Suprapubic skin (tissue), 4 donors: ENCODE measurements around the gene PARP1. TPM values are rescaled to one million over a fixed set of nuclear protein-coding genes. Genes with fewer than 3 reads are reported as not detected.

Experiments
- DNase-seq, 2 donors: peaks; one replicate each; pipeline ENCODE4 v3.0.0-alpha.2; 2019; ENCODE audit warnings: low spot score in 2 of 2
- H3K27ac ChIP-seq: fragments of 200-600 bp; sonication (generic); one replicate; pipeline ENCODE4 v1.5.1; 2019
- H3K27me3 ChIP-seq: fragments of 200-600 bp; sonication (generic); one replicate; pipeline ENCODE4 v1.5.1; 2019
- H3K36me3 ChIP-seq: fragments of 200-600 bp; sonication (generic); one replicate; pipeline ENCODE4 v1.5.1; 2019
- H3K4me1 ChIP-seq: fragments of 200-600 bp; sonication (generic); one replicate; pipeline ENCODE4 v1.5.1; 2019
- H3K4me3 ChIP-seq: fragments of 200-600 bp; sonication (generic); one replicate; pipeline ENCODE4 v1.5.1; 2019; ENCODE audit warnings: mild to moderate bottlenecking
- H3K9me3 ChIP-seq: fragments of 200-600 bp; sonication (generic); one replicate; pipeline ENCODE4 v1.5.1; 2019
- EP300 ChIP-seq: sonication (generic); formaldehyde crosslinking; IDR thresholded peaks from one replicate; pipeline ENCODE4 v1.6.1; 2017; ENCODE audit warnings: antibody characterized with exemption
- POLR2A ChIP-seq, 2 donors: fragments of 450-650 bp; IDR thresholded peaks; one replicate each; pipeline ENCODE4 v1.6.1; 2017; ENCODE audit warnings: antibody characterized with exemption in 2 of 2, mild to moderate bottlenecking in 2 of 2, moderate library complexity in 2 of 2
- POLR2AphosphoS5 ChIP-seq, 3 donors: sonication (generic); formaldehyde crosslinking; IDR thresholded peaks; one replicate each; pipeline ENCODE4 v1.6.1; 2017; ENCODE audit warnings: antibody characterized with exemption in 3 of 3
- WGBS: methylation state at CpG from one replicate; pipeline ENCODE4 v1.1.5; 2018; 5-methylcytosine and 5-hydroxymethylcytosine counted together
- total RNA-seq, 4 donors: library from RNA; depleted of rRNA; stranded (reverse); fragments of >200 nt; gene quantifications; one replicate each; pipeline ENCODE4 v1.1.0, GENCODE V29; 2016
- TF ChIP-seq, protein P1 (sequence below), 2 donors: fragments of 200-600 bp in 1 of 2; fragments of 450-650 bp in 1 of 2; sonication (generic) in 1 of 2; IDR thresholded peaks; one replicate each; pipeline ENCODE4 v1.5.1; 2016 to 2019; ENCODE audit warnings: antibody characterized with exemption in 2 of 2, mild to moderate bottlenecking in 1 of 2, moderate library complexity in 1 of 2

The PARP1 gene
- total RNA-seq, 4 donors from 2014 or later, result 55.7 to 70.0 (median 60.6) TPM

DNA sequence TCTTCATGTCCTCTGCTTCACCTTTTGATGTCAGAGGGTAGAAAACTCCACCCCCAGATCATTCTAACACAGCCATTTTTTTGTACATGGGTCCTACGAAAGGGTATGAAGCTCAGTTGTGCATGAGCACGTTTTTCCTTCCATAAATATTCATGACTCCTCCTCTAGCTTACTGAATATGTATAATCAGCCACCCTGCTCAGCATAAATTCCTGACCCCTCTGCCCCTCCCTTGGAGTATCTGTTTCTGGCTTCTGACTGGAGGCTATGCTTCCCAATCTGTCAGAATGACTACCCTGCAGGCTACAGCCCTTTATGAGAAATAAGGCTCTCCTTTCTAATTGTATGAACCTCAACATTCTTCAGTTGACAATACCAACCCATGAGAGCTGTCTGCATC, 42.8 kb upstream of the PARP1 start:
- Histone ChIP-seq H3K27ac (no peak overlapping the region), H3K4me3 (no peak overlapping the region), H3K27me3 (peaks cover under 1% of the 10 kb centered on the region), H3K4me1 (no peaks in the 10 kb centered on the region), H3K36me3 (no peaks in the 10 kb centered on the region), H3K9me3 (no peaks in the 10 kb centered on the region)
- 61% methylated on average over 2 of the region's 2 CpGs for WGBS
- no peak for DNase-seq
- TF ChIP-seq POLR2A (IDR thresholded peaks at IDR 0.05), result no peak
- no peak for TF ChIP-seq EP300
- no peak for TF ChIP-seq POLR2AphosphoS5 (IDR thresholded peaks at IDR 0.05)
- TF ChIP-seq, protein P1, sequence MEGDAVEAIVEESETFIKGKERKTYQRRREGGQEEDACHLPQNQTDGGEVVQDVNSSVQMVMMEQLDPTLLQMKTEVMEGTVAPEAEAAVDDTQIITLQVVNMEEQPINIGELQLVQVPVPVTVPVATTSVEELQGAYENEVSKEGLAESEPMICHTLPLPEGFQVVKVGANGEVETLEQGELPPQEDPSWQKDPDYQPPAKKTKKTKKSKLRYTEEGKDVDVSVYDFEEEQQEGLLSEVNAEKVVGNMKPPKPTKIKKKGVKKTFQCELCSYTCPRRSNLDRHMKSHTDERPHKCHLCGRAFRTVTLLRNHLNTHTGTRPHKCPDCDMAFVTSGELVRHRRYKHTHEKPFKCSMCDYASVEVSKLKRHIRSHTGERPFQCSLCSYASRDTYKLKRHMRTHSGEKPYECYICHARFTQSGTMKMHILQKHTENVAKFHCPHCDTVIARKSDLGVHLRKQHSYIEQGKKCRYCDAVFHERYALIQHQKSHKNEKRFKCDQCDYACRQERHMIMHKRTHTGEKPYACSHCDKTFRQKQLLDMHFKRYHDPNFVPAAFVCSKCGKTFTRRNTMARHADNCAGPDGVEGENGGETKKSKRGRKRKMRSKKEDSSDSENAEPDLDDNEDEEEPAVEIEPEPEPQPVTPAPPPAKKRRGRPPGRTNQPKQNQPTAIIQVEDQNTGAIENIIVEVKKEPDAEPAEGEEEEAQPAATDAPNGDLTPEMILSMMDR (IDR thresholded peaks at IDR 0.05), result no peak

DNA sequence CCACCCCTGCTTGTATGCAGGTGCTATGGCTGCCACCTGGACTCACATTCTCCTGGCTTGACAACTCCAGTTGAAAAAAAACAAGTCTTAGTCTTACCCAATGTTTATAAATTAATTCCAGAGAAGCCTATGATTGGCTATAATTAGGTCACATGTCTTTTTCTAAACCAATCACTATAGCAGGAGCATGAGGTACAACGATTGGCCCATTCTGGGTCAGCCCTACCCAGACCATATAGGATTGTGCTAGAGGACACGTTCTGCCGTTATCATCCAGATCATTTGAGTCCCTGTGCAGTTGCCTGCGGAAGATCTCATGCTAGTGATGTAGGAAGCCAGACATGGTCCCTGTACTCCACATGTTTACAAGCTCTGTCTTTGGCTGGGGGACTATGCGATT, 41.9 kb upstream of the PARP1 start:
- no peak overlapping the region for H3K27ac ChIP-seq
- no peaks in the 10 kb centered on the region for H3K36me3 ChIP-seq
- DNase-seq, result no peak
- WGBS, result 87% methylated on average over 5 of the region's 5 CpGs
- TF ChIP-seq, protein P1 (IDR thresholded peaks at IDR 0.05), result no peak
- no peak for TF ChIP-seq POLR2A (IDR thresholded peaks at IDR 0.05)
- TF ChIP-seq POLR2AphosphoS5 (IDR thresholded peaks at IDR 0.05), result no peak
- no peak for TF ChIP-seq EP300
- H3K4me1 ChIP-seq, result no peaks in the 10 kb centered on the region
- H3K9me3 ChIP-seq, result no peaks in the 10 kb centered on the region
- no peak overlapping the region for H3K4me3 ChIP-seq
- no peaks in the 10 kb centered on the region for H3K27me3 ChIP-seq

- Histone ChIP-seq H3K27me3 (peaks cover 2% of the 10 kb centered on the region), H3K9me3 (no peaks in the 10 kb centered on the region), H3K27ac (no peak overlapping the region), H3K4me1 (no peaks in the 10 kb centered on the region), H3K36me3 (no peaks in the 10 kb centered on the region), H3K4me3 (no peak overlapping the region)
- no peak for DNase-seq
- TF ChIP-seq POLR2AphosphoS5 (IDR thresholded peaks at IDR 0.05) (no peak), EP300 (no peak), POLR2A (IDR thresholded peaks at IDR 0.05) (no peak)
- TF ChIP-seq, protein P1 (IDR thresholded peaks at IDR 0.05), result no peak
- WGBS, result 92% methylated on average over 4 of the region's 4 CpGs
Observed at GRCh38 chr1:226447932-226448665, 40.2 kb upstream of the PARP1 start.

DNA sequence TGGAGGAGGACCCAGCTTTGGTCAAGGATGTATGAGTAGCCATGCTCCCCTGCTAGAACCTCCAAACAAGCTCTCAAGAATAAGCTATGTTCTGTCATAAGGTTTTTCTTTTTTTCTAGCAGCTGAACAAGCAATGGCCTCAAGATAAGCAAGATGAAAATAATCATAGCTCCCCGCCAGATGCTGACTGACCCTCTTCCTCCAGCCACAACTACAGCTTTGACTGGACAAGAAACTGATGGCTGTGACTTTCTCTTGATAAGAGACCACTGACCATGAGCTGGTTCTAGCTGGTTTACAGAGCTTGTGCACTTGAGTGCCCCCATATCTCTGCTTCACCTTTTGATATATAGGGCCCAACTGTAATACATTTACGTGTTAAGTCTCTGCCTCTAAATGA, 38.2 kb upstream of the PARP1 start:
- no peaks in the 10 kb centered on the region for H3K4me1 ChIP-seq
- no peaks in the 10 kb centered on the region for H3K9me3 ChIP-seq
- H3K36me3 ChIP-seq, result no peaks in the 10 kb centered on the region
- H3K27me3 ChIP-seq, result peaks cover 2% of the 10 kb centered on the region
- TF ChIP-seq POLR2AphosphoS5 (IDR thresholded peaks at IDR 0.05) (no peak), EP300 (no peak), POLR2A (IDR thresholded peaks at IDR 0.05) (no peak)
- TF ChIP-seq, protein P1 (IDR thresholded peaks at IDR 0.05), result no peak
- no peak for DNase-seq
- H3K27ac ChIP-seq, result no peak overlapping the region
- H3K4me3 ChIP-seq, result no peak overlapping the region
- WGBS, result 93% methylated on average over 2 of the region's 2 CpGs

- DNase-seq, result no peak
- Histone ChIP-seq H3K36me3 (no peaks in the 10 kb centered on the region), H3K27me3 (peaks cover 5% of the 10 kb centered on the region), H3K4me1 (no peaks in the 10 kb centered on the region), H3K9me3 (no peaks in the 10 kb centered on the region), H3K27ac (no peak overlapping the region), H3K4me3 (no peak overlapping the region)
- WGBS, result 75% methylated on average over 2 of the region's 2 CpGs
- TF ChIP-seq POLR2AphosphoS5 (IDR thresholded peaks at IDR 0.05) (no peak), EP300 (no peak), POLR2A (IDR thresholded peaks at IDR 0.05) (no peak)
- TF ChIP-seq, protein P1 (IDR thresholded peaks at IDR 0.05), result no peak
Observed at GRCh38 chr1:226444901-226445300, 37.0 kb upstream of the PARP1 start.
